GM04503 (cell line): ENCODE measurements around the gene NAV1.
"Not testable (repeated sequence)": the region's sequence is repeated elsewhere in the genome, so short reads cannot be mapped to it uniquely, and the experiment has no call there.

Source experiments
- DNase-seq: peaks from one replicate; pipeline ENCODE4 v3.0.0-alpha.2; 2012; ENCODE audit warnings: low read depth

Gene NAV1

DNA sequence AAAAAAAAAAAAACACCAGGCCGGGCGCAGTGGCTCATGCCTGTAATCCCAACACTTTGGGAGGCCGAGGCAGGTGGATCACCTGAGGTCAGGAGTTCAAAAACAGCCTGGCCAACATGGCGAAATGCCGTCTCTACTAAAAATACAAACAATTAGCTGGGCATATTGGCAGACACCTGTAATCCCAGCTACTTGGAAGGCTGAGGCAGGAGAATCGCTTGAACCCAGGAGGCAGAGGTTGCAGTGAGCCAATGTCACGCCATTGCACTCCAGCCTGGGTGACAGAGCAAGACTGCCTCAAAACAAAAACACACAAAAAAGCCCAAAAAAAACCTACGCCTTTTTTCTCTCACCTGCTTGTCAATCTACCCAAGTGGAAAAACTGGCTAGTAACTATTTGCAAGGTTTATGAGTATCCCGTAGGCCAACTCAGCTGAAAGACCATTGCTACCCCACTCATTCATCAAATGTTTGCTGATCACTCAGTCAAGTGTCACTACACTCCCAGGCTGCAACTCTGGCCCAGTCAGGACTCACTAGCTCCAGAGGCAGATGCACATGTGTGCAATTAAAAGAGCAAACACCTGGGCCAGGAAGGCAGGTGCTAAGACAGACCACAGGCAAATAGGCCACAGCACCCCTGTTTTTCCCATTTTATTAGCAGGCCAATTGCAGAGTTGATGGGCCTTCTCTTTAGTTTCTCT lies 34.0 kb upstream of the NAV1 start:
- no peak for DNase-seq

DNA sequence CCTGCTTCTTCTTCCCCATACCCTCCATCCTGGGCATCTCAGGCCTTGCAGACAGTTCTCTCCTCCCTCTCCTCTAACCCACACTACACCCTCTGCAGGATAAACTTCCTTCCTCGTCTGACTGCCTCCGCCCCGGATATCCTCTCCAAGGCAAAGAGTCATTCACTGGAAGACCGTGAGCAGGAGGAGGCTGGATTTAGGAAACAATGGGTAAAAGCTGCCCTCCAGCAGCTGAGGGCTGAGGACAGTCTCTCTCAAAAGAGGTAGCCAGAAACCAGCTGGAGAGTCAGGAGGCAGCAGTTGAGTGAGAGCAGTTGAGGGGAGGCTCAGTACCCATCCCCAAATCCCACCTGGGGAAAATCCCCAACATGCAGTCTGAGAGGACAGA lies 33.4 kb upstream of the NAV1 start:
- no peak for DNase-seq

DNA sequence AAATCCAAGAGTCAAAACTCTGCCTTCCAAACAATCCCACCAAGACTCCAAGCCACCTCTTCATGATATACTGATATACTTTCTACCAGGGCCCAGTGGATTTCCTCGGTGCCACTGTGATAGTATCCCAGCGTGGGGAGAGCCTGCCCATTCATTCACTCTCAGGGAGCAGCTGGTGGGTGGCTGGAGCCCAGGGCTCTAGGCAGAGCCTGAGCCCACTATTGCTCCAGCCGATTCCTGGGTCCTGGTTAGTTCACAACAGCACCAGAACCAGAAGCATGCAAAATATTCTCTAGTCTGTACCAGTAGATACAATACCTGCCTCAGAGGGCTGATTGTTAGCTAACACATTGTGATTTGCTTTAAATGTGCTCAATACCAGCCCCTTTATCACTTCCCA lies 32.8 kb upstream of the NAV1 start:
- no peak for DNase-seq

DNA sequence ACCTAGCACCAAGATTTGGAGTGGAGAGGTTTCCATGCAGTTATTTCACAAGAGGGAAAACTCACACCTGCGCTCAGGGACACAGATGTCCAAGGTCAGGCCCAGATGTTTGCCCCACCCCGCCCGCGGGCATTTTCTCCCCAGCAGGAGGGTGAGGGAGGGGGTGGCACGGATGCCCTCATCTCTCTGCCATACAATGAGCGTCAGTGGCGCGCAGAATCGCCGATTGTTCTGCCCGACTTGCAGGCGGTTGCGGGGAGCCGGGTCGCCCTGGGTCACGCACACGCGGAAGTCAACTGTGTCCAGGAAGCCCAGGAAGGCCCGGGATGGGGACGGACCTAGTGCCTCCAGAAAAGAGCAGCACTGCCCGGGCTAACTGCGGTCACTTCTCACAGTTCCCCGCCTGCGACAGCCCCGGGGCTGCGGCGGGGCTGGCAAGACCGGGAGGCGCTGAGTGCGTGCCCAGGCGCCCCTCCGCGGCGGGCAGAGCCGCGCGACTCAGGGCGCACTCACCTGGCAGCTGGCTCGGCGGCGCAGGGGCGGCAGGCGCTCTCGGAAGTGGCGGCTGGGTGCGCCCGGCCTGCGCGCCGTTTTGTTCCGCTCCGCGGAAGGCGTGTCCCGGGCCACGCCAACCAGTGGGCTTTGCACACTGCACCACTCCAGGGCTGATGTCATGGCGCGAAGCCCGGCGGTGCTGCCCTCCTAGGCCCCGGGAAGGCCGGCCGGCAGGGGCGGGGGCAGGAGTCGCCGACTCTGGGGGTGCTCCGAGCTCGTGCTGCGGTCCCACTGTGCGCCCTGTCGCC lies 32.2 kb upstream of the NAV1 start, which contains the start of gene CSRP1:
CSRP1 (minus strand) TSS at position 567 of the 803 bp plus-strand sequence. CDS start 10,820 bp downstream, outside the sequence.
- DNase-seq = no peak

DNA sequence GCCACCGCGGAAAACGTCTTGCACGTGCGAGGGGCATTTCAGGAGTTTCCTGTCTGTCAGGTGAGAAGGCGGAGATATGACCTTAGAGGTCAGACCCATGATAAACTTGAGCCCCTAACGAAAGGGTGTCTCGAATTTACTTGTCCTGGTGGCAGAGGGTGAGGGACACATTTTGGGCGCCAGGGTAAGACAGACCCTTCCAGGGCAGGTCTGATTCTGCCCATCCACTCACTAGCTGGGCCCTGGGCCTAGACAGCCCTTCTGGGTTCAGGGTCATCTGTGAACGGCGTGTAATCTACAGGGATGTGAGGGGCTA lies 31.6 kb upstream of the NAV1 start:
- no peak for DNase-seq

DNA sequence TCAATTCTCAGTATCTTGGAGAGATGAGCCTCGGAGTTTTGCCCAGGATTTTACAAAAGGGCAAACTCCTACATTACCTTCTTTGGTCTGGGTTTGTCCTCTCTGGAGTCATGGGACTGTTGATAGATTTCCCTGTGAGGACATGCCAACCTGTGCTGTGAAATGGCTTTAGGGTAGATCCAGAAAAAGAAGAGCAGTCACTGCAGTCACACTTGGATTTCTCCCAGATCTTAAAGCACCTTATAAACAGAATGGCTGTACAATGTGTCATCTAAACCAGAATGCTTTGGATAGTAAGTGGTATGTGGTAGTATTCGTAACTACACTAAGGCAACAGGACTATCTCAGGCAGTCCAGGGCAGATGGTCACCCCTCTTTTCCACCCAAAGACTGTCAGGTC lies 30.1 kb upstream of the NAV1 start:
- no peak for DNase-seq

DNA sequence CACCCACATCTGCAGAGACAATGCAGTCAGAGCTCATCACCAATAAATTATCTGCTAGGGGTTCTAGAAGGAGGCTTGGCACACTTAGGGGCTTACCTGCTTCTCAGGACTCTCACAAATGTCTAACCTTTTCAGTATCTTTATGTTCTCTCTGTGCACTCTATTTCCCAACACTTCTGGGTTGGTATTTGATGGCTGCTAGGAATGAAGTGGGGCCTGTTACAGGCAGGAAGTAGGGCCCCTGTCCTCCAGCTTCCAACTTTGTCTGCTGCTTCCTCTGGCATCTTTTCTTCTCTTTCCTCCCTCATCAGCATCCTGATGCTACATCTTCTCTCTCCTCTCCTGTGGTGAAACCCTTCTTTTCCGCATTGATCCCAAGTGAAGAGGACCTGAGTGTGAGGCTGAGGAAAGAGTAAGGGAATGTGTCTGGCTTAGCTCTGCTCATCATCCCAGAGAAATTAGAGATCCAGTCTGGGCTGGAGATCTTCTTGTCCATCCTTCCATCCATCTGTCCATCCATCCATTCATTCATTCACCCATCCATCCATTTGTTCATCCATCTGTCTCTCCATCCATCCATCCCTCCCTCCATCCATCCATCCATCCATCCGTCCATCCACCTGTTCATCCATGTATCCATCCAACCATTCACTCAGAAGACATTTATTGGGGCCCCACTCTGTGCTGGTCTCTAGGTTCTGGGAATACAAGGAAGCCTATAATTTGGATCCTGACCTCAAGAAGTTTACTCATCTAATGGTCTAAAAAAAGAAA lies 29.1 kb upstream of the NAV1 start:
- DNase-seq = no peak

DNA sequence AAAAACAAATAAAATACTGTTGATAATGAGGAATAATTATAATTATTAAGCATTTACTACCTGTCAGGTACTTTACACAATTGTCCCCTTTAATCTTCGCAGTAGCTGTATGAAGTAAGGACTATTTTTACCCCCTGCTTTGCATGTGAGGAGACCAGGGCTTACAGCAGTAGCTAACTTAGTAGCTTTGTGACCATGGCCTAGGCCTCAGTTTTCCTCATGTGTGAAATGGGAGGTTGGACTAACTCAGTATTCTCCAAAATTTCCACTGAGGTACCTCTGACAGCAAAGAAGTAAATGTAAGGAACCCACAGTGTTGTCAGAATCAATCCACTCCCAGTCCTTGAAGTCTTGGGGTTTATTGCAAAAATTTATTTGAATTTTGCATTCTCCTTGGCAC lies 28.2 kb upstream of the NAV1 start:
- DNase-seq = no peak

DNA sequence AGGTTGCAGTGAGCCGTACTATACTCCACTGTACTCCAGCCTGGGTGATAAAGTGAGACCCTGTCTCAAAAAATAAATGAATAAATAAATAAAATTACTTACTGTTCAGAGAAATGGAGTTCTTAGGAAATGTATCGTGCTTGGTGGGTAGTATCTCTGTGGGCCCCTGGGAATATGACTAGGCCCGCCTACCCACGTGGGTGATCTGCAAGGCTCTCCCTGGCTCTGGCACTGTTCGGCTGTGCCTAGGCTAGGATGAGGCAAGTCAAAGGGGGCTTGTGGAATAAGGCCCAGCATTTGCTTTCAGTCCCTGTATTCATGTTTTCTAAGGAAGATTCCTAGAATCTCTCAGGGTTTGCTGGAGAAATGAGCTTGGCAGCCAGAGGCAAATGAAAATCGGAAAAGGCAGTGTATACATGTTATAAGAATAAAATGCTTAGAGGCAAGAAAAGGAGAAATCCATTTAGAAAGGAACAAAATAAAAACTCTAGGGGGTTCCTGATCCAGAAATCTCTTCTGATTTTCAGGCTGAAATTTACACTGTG lies 27.5 kb upstream of the NAV1 start:
- no peak for DNase-seq

DNA sequence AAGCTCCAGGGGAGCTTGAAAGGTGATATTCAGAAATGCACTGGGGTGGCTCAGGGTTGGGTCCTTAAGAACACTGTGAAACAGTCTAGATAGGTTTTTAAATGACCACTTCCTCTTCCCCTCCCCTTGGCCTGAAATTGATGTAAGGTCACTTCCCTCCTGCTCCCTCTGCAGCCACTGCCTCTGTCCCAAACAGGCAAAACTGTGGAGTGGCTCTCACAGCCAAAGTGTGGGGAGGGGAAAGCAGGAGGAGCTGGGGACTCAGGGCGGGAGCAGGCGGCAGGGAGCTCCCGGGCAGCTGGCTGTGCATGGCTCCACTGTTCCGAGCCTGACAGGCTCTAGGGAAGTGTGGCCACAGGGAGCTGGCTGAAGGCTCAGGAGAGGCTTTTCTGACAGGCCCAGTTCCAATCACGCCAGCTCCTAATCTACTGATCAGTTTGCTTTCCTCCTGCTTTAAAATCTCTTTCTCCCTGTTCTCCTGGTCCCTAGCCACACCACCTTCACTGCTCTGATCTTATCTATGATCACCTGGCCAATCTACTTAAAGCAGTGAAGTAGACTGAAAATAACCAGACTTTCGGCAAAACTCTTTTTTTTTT lies 26.9 kb upstream of the NAV1 start:
- no peak for DNase-seq

DNA sequence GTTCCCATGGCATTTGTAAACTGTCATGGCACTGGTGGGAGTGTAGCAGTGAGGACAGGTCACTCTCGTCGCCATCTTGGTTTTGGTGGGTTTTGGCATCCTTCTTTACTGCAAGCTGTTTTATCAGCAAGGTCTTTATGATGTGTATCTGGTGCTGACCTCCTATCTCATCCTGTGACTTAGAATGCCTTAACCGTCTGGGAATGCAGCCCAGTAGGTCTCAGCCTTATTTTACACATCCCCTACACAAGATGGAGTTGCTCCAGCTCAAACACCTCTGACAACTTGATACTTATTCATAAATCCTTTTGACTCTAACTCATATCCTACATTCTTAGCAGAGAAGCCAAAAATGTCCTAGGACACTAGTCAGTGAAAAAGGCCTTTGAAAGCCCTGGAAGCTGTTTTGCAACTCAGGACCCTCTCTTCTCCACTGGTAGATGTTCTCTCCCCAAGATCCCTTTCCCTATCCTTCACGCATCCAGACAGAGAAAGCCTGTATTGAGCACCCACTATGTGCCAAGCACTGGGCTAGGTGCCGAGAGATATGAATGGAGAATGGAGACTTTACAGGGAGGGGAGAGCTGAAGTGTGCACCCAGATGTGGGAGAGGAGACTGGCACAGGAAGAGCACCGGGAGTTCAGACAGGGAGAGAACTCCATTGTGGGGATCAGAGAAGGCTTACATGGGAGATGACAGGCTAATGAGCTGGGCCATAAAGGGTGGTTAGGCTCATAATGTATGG lies 25.3 kb upstream of the NAV1 start:
- DNase-seq = no peak

DNA sequence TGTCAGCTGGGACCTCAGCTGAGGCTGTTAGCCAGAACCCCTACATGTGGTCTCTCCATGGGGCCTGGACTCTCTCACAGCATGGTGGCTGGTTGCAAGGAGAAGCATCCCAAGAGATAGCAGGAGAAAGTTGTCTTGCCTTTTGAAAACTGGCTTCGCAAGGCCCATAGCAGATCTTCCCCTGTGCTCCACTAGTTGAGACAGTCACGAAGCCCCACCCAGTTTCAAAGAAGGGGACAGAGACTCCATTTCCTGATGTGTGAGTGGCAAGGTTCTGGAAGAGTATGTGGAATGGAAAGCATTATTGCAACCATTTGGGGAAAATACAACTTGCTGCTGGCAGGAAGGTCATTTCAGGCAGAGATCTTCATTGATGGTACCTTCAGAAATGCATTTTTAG lies 24.5 kb upstream of the NAV1 start:
- no peak for DNase-seq

DNA sequence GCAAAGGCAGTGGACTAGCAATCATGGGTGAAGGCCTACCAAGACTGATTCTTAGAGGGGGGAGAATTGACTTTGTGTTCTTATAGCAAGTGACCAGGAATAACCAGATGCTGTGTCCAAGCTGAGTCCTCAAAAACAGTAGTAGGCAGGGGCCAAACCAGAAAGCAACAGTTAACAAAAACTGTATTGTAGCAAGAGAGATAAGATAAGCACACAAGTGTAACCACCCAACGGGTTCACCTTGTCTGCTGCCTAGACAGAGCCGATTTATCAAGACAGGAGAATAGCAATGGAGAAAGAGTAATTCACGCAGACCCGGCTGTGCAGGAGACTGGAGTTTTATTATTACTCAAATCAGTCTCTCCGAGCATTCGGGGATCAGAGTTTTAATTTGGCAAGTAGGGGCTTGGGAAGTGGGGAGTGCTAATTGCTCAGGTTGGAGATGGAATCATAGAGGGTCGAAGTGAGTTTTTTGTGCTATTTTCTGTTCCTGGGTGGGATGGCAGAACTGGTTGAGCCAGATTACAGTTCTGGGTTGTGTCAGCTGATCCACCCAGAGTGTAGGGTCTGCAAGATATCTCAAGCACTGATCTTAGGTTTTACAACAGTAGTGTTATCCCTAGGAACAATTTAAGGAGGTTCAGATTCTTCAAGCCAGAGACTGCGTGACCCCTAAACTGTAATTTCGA lies 23.7 kb upstream of the NAV1 start:
- no peak for DNase-seq

DNA sequence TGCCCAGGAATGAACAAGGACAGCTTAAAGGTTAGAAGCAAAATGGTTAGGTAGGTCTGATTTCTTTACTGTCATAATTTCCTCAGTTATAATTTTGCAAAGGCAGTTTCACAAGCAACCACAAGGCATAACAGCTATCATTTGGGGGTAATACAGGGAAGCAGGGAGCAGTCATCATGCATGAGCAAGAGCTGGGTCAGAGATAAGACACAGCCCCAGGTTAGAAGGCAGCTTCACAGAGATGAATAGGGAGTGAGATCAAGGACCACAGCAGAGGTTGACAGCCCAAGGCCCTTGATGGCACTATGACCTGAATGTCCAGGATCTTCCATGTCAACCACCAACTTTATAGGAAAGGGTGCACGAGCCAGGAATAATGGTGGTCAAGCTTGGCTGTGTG lies 23.0 kb upstream of the NAV1 start:
- DNase-seq = no peak

DNA sequence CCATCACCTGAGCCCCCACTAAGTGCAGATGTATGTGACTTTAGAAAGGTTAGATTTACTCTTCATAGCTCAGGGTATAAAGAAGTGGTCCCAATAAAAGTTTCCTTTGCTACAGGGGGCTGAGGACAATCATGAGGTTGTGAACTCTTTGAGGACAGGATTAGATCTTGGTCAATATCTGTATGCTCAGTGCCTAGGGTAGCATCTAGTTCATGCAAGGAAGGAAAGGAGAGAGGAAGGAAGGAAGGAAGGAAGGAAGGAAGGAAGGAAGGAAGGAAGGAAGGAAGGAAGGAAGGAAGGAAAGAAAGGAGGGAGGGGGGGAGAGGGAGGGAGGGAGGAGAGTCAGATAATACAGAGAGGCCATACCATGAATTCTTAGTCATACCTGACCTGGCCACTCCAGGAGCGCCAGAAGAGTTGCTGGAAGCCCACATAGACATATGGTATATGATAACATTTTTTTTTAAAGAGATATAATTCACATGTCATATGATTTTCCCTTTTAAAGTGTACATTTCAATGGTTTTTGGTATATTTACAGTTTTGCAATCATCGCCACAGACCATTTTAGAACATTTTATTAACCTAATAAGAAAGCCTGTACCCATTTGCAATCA lies 22.3 kb upstream of the NAV1 start:
- DNase-seq = no peak

DNA sequence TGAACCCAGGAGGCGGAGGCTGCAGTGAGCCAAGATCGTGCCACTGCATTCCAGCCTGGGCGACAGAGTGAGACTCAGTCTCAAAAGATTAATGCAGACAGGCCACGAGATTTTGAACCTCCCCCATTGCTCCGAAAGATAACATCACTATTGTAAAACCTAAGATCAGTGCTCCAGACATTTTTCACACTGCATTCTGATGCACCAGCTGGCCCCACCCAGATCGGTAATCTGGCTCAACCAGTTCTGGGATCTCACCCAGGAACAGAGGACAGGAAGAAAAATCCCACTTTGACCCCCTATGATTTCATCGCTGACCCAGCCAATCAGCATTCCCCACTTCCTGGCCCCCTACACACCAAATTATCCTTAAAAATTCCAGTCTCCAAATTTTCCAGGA lies 21.3 kb upstream of the NAV1 start:
- no peak for DNase-seq

DNA sequence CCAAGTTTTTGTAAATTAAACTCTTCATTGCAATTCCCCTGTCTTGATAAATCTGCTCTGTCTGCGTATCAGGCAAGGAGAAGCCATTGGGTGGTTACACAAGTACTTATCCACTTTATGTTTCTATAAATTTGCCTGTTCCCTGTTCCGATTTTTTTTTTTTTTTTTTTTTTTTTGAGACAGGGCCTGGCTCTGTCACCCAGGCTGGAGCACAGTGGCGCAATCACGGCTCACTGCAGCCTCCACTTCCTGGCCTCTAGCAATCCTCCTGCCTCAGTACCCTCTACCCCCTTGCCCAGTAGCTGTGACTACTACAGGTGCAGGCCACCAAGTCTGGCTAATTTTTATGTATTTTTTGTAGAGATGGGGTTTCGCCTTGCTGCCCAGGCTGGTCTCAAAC lies 20.9 kb upstream of the NAV1 start:
- no peak for DNase-seq

DNA sequence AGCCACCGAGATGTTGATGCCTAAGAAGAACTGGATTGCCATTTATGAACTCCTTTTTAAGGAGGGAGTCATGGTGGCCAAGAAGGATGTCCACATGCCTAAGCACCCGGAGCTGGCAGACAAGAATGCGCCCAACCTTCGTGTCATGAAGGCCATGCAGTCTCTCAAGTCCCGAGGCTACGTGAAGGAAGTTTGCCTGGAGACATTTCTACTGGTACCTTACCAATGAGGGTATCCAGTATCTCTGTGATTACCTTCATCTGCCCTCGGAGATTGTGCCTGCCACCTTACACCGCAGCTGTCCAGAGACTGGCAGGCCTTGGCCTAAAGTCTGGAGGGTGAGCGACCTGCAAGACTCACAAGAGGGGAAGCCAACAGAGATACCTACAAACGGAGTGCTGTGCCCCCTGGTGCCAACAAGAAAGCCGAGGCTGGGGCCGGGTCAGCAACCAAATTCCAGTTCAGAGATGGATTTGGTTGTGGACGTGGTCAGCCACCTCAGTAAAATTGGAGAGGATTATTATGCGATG lies 18.8 kb upstream of the NAV1 start:
- DNase-seq = not testable (repeated sequence)

DNA sequence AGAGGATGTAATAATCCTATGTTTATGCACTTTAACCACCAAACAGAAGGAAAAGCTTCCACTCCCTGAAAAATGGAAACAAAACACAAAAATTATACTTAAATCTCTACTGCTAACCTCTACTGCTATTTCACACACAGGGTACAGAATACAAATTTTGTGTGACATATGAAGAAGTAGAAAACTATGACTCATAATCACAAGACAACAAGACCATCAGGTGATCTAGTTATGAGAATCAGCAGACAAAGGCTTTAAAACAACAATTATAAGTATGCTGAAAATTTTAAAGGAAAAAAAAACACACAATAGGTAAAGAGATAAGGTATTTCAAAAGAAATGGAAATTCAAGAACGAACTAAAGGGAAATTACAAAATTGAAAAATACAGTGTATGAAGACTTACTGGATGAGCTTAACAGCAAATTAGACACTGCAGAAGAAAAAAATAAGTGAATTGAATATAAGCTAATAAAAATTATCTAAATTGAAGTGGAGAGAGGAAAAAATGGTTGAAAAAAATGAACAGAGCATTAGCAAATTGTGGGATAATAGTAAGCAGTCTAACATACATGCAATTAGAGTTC lies 13.6 kb upstream of the NAV1 start:
- no peak for DNase-seq

DNA sequence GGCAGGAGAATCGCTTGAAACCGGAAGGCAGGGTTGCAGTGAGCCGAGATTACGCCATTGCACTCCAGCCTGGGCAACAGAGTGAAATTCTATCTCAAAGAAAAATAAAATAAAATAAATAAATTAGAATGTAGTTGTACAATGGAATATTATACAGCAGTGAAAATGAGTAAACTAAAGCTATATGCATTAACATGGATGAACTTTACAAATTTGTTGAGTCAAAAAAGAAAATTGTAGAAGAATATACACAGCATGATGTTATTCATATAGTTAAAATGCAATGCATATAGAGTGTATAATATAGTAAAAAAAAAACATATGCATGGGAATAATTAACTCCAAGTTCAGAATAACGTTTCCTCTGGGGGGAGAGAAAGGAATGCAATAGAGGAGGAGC lies 11.0 kb upstream of the NAV1 start:
- DNase-seq = no peak
